Stimulated activated CD8-positive, alpha-beta memory T cell treated with anti-CD3 and anti-CD28 coated beads, Interleukin-15, amount 100 ng/mL, for 4 hours (primary cell): ENCODE results near the gene MTCH1.

ENCODE experiments used
- DNase-seq, 2 donors: peaks; one replicate each; pipeline ENCODE4 v3.0.0-alpha.2; 2020; ENCODE audit warnings: low read depth in 2 of 2

The MTCH1 gene

GRCh38 chr6:36970892-36971842 lies 14.8 kb downstream of the MTCH1 start:
- no peak for DNase-seq

- no peak for DNase-seq
Measured at GRCh38 chr6:36969988-36970891, 15.8 kb downstream of the MTCH1 start.

- no peak for DNase-seq
Measured at GRCh38 chr6:36969240-36969691, 16.7 kb downstream of the MTCH1 start.

DNA sequence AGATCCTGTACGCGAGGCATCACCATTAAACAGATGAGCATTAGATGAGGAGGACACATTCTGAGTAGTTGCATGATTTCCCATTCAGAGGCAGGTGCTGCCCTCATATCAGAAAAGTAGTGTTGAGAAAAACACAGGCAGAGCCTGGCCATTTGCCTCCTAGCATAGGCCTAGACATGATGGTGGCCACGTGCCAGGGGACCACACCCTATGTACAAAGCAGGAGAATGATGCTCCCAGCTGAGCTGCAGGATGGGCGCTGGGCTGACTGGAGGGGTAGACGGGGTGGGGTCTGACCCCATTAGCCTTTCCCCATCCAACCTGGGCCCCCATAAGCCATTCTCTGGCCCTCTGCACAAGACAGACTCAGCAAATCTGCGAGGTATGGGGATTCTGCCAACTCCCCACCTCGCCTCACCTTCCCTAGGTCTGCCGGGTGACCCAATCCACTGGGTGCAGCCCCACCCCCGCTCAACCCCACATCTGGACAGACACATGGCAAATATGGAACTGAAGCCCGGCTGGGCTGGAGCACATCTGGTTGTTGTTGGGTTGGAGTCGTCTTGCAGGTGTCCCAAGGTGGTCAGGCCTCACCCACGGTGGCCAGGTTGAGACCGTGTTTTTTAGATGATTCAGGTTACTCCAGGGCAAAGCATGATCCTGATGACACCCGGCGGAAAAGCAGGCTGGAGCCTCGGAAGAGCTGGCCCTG lies 17.6 kb downstream of the MTCH1 start:
- DNase-seq, result no peak

- no peak for DNase-seq
Measured at GRCh38 chr6:36967757-36968156, 18.2 kb downstream of the MTCH1 start.

GRCh38 chr6:36967301-36967700 lies 18.7 kb downstream of the MTCH1 start:
- no peak for DNase-seq

- no peak for DNase-seq
Measured at GRCh38 chr6:36964908-36965307, 21.1 kb downstream of the MTCH1 start.

GRCh38 chr6:36964349-36964748 lies 21.6 kb downstream of the MTCH1 start:
- no peak for DNase-seq

DNA sequence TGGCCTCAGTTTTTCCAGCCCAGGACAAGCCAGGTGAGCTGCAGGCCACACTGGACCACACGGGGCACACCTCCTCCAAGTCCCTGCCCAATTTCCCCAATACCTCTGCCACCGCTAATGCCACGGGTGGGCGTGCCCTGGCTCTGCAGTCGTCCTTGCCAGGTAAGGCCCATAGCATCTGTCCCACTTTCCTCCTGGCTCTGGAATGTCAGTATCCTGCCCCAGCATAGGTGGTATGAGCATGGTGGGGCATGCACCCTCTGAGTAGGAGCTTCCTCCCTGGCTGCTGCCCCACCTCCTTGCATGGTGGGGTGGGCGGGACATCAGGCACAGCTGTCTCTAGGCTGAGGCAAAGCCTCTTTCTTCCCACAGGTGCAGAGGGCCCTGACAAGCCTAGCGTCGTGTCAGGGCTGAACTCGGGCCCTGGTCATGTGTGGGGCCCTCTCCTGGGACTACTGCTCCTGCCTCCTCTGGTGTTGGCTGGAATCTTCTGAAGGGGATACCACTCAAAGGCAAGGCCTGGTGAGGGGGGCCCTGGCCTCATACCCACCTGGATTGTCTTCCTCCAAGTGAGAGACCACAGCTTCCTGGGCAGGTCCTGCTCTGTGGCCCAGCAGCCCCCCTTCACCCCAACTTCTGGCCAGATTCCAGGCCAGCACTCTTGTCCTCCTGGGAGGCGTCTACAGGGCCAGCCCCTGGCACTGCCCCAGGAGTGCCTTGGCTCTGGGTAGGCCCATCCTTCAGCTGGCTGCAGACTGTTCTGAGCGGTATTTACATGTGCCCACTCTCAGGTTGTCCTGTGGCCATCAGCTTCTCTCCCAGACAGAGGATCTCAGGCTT lies 22.3 kb downstream of the MTCH1 start:
- no peak for DNase-seq

GRCh38 chr6:36962874-36963273 lies 23.1 kb downstream of the MTCH1 start:
- peak; percentile 36 to 42 for DNase-seq

DNA sequence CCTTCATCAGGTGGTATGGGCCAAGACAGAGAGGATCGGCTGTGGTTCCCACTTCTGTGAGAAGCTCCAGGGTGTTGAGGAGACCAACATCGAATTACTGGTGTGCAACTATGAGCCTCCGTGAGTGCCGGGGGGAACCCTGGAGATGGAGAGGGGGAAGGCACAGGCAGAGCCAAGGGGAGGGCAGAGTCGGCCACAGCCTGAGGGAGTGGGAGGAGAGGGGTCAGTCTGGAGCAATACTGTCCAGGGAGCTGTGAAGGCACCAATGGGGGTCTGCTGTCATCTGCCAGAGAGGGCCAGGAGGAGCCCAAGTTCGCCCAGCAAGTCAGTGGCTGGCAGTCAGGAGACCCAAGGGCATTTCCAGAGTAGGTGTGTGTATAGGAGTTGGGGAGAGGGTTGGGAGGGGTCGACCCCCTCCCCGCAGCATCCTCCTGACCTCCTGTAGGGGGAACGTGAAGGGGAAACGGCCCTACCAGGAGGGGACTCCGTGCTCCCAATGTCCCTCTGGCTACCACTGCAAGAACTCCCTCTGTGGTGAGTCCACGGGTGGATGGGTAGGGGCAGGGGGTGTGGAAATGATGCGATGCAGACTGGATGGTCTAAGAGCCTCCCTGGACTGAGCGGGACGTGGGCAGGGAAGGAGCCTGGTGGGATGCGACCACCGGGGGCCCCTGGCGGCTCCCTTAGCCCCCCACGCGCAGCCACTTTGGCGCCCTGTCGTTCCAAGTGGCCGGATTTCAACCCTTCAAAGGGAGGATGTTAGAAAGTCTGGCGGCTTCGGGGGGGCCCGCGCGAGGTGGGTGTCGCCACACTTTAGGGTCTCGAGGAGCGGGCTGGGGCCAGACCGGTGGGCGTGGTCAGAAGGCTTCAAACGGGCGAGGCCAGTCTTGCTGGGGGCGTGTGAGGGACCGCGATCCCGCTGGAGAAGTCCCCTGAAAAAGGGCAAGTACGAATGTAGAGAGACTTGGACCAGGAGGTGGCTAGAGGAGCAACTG lies 24.3 kb downstream of the MTCH1 start:
- DNase-seq, result no peak

DNA sequence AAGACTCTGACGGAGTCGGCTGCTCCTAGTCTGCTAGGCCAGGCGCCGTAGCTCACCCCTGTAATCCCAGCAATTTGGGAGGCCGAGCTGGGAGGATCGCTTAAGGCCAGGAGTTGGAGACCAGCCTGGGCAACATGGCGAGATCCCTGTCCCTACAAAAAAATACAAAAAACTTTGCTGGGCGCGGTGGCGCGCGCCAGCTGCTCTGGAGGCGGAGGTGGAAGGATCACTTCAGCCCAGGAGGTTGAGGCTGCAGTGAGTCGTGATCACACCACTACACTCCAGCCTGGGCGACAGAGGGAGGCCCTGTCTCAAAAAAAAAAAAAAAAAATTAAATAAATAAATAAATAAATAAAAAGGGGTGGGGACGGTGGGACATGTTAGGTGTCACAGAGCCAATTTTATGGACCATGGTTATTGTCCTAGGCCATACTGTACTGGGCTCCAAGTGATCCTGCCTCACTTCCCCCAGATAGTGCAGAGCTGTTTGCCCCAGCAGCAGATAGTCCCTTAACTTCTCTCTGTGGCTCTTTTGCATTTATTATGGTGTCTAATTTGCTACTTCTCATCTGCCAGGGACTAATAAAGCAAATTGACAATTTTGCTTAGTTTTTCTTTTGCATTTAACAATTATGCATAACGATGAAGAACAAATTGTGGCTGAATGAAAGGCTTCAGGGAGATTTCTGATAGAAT lies 26.3 kb downstream of the MTCH1 start:
- no peak for DNase-seq

DNA sequence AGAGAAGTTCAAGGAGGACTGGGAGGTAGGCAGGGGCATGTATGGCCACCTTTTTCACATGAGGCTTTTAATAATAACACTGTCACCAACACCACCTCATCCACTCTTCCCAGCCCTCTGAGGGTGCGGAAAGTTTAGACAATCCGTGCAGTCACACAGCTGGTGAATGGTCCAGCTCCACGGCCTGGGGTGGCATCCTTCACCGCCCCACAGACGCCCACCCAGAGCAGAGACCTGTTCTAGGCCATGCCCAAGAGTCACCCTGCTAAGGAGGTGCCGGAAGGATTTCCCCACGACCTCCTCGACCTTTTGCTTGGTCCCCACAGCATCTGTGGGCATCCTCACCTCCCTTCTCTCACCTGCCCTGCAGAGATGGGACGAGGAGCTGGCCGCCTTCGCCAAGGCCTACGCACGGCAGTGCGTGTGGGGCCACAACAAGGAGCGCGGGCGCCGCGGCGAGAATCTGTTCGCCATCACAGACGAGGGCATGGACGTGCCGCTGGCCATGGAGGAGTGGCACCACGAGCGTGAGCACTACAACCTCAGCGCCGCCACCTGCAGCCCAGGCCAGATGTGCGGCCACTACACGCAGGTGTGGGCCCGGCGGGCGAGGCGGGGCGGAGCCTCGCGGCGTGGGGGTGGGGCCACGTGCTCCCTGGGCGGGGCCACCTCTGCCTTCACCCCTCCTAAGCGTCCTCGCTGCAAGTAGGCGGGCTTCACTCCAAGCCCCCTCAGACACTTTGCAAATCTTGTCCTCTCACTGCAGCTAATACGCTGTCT lies 27.0 kb downstream of the MTCH1 start:
- no peak for DNase-seq

DNA sequence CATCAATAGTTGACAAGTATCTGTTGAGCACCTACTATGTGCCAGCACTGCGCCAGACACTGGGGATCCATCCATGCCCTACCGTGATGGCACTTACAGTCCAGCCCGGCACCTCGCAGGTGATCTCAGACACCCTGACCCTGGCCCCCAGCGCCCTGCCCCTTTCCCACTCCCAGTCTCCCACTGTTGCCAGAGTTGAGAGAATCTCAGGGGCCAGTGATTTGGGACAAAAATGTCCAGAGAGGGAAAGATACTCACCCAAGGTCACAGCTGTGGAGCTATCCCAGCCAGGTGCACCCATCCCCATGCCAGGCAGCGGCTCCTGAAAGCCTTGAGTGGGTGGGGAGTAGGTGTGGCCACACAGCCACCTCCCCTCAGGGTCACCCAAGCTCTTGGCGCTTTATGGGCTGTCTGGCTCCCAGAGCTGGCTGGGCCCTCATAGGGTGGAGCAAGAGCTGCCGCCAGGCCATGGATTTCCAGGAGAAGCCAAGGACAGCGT lies 28.2 kb downstream of the MTCH1 start:
- DNase-seq, result no peak

DNA sequence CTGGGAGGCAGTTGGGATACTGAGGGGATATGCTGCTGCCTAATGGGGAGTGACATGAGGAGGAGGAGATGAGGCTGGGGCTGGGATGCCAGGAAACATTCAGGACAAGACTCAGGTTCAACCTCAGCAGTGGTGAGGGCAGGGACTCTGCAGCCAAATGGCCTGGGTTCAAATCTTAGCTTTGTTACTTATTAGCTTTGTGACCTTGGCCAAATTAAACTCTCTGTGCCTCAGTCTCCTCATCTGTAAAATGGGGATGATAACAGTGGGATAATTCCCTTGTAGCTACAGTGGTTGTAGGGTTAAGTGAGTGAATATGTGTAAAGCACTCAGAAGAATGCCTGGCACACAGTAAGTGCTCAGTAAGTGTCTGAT lies 29.6 kb downstream of the MTCH1 start:
- no peak for DNase-seq

DNA sequence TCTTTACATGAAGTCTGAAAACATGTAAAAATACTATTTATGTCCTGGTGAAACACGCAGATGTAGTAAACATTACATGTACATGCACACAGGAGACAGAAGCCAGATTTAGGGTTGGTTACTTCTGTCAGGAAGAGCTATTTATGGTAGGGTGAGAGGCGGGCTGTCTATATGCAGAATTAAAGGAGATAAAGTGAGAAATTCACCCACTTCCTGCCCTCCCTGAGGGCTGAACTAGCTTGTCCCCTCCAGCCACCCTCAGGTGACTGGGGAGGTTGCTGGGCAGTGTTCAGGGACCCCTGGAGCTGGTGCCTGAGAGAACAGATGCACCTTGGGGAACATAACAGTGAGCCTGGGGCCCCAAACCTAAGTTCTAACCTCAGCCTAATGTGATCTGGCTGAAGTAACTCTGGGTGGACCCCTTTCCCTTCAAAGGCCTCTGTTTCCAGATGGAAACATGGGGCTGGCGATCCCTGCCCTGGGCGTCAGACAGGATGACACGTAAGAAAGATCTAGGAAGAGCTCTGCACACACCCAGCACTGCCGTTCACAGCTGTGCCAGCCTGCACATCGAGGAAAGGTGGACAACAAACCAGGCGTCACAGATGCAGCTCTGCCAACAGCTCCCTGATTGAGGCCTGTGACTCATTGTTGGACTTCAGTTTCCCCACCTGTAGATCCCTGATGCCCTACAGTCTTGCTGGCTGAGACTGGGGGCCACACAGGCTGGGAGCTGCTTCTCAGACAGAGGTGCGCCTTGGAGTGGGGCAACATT lies 30.1 kb downstream of the MTCH1 start:
- DNase-seq, result no peak

DNA sequence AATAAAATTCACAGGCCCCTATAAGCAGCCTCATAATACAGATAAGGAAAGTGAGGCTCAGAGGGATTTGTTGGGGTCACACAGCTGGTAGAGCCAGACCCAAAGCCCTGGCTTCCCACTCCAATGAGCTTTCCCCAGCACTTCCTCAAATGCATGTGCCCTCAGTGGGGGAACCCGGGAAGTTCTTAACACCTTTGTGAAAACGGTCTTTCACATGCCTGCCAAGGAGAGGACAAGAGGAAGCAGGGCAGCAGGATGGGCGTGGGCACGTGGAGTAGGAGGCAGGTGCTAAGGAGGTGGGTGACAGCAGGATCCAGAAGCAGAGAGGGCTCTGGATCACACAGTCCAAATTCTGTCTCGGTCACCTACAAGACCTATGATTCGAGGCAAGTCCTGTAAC lies 30.9 kb downstream of the MTCH1 start:
- no peak for DNase-seq
